ENCODE data around the gene LEPROT. TPM values are rescaled to one million over a fixed set of nuclear protein-coding genes. Genes with fewer than 3 reads are reported as not detected.
"Not testable (repeated sequence)": the region's sequence is repeated elsewhere in the genome, so short reads cannot be mapped to it uniquely, and the experiment has no call there.

LEPROT gene
- polyA plus RNA-seq, 1 donor (not counting 4 experiments of a cell fraction or from before 2014, with no cell fraction given): 82.5 TPM

GRCh38 chr1:65457868-65458267, 37.4 kb downstream of the LEPROT start:
- Histone ChIP-seq H3K4me3 (ENCODE audit: control insufficient read depth in 2 of 3, extremely low read depth in 1 of 3, insufficient read depth in 2 of 3, low read depth in 1 of 3, low read length in 3 of 3) (no peak overlapping the region), H3K27me3 (ENCODE audit: control insufficient read depth, extremely low read depth, insufficient read depth, low read length) (no peaks in the 10 kb centered on the region), H3K4me2 (ENCODE audit: control insufficient read depth, extremely low read depth, insufficient read depth, low read depth, low read length) (no peak overlapping the region), H2AFZ (ENCODE audit: control insufficient read depth, low read length) (no peak overlapping the region), H3K9me3 (ENCODE audit: control insufficient read depth, low read depth, low read length) (no peaks in the 10 kb centered on the region), H3K36me3 (ENCODE audit: control insufficient read depth in 2 of 2, extremely low read depth in 1 of 2, insufficient read depth in 2 of 2, low read length in 2 of 2) (no peaks in the 10 kb centered on the region), H3K9me1 (ENCODE audit: control insufficient read depth, extremely low read depth, insufficient read depth, low read length) (no peaks in the 10 kb centered on the region), H3K4me1 (ENCODE audit: control insufficient read depth, extremely low read depth, insufficient read depth, low read length) (peaks cover 4% of the 10 kb centered on the region), H4K20me1 (ENCODE audit: control insufficient read depth, extremely low read depth, insufficient read depth, low read length) (no peaks in the 10 kb centered on the region), H3K9ac (ENCODE audit: control insufficient read depth, extremely low read depth, insufficient read depth, low read length) (no peak overlapping the region), H3K79me2 (ENCODE audit: control insufficient read depth, insufficient read depth, low read length) (no peaks in the 10 kb centered on the region), H3K27ac (ENCODE audit: control insufficient read depth, insufficient read depth, low read length) (no peak overlapping the region)
- dilution Hi-C loops (cut with MboI; ENCODE audit: extremely low pct_ligation_motif_present, low sequenced_read_pairs): no loop called here
- DNase-seq (ENCODE audit: low read depth, low spot score): no peak
- no peak for FAIRE-seq
- TF ChIP-seq EZH2 (IDR thresholded peaks at IDR 0.05; ENCODE audit: low read length): no peak

- H4K20me1 ChIP-seq (ENCODE audit: control insufficient read depth, extremely low read depth, insufficient read depth, low read length): no peaks in the 10 kb centered on the region
- no peak for DNase-seq (ENCODE audit: low read depth, low spot score)
- H3K9me1 ChIP-seq (ENCODE audit: control insufficient read depth, extremely low read depth, insufficient read depth, low read length): no peaks in the 10 kb centered on the region
- no peak overlapping the region for H3K4me3 ChIP-seq (ENCODE audit: control insufficient read depth in 2 of 3, extremely low read depth in 1 of 3, insufficient read depth in 2 of 3, low read depth in 1 of 3, low read length in 3 of 3)
- no peak overlapping the region for H3K4me2 ChIP-seq (ENCODE audit: control insufficient read depth, extremely low read depth, insufficient read depth, low read depth, low read length)
- FAIRE-seq: no peak
- H3K9me3 ChIP-seq (ENCODE audit: control insufficient read depth, low read depth, low read length): no peaks in the 10 kb centered on the region
- H3K4me1 ChIP-seq (ENCODE audit: control insufficient read depth, extremely low read depth, insufficient read depth, low read length): peaks cover 4% of the 10 kb centered on the region
- no peaks in the 10 kb centered on the region for H3K27me3 ChIP-seq (ENCODE audit: control insufficient read depth, extremely low read depth, insufficient read depth, low read length)
- H3K27ac ChIP-seq (ENCODE audit: control insufficient read depth, insufficient read depth, low read length): no peak overlapping the region
- H3K36me3 ChIP-seq (ENCODE audit: control insufficient read depth in 2 of 2, extremely low read depth in 1 of 2, insufficient read depth in 2 of 2, low read length in 2 of 2): no peaks in the 10 kb centered on the region
- TF ChIP-seq EZH2 (IDR thresholded peaks at IDR 0.05; ENCODE audit: low read length): no peak
- dilution Hi-C loops (cut with MboI; ENCODE audit: extremely low pct_ligation_motif_present, low sequenced_read_pairs): no loop called here
- H2AFZ ChIP-seq (ENCODE audit: control insufficient read depth, low read length): no peak overlapping the region
- no peaks in the 10 kb centered on the region for H3K79me2 ChIP-seq (ENCODE audit: control insufficient read depth, insufficient read depth, low read length)
- no peak overlapping the region for H3K9ac ChIP-seq (ENCODE audit: control insufficient read depth, extremely low read depth, insufficient read depth, low read length)
Measured at GRCh38 chr1:65458730-65459396, 38.4 kb downstream of the LEPROT start.

DNA sequence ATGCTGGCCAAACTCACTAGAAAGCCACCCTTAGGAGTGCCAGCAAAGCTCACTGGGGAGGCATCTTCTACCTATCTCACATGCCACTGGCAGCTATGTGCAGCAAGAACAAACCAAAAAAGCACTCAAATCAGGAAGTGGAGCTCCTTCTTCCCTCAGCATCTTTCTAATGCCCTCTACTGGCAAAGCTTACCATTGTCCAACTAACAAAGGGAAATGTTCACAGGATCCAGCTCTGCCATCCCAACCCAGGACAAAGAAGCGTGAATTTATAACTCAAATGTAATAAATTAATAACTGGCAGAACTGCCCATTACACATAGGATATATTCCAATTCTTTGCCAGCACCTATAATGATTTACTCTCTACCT, 38.9 kb downstream of the LEPROT start:
- H3K4me1 ChIP-seq (ENCODE audit: control insufficient read depth, extremely low read depth, insufficient read depth, low read length): peaks cover 4% of the 10 kb centered on the region
- no peaks in the 10 kb centered on the region for H3K79me2 ChIP-seq (ENCODE audit: control insufficient read depth, insufficient read depth, low read length)
- no peaks in the 10 kb centered on the region for H3K27me3 ChIP-seq (ENCODE audit: control insufficient read depth, extremely low read depth, insufficient read depth, low read length)
- no peaks in the 10 kb centered on the region for H3K36me3 ChIP-seq (ENCODE audit: control insufficient read depth in 2 of 2, extremely low read depth in 1 of 2, insufficient read depth in 2 of 2, low read length in 2 of 2)
- H3K9me3 ChIP-seq (ENCODE audit: control insufficient read depth, low read depth, low read length): no peaks in the 10 kb centered on the region
- H3K4me2 ChIP-seq (ENCODE audit: control insufficient read depth, extremely low read depth, insufficient read depth, low read depth, low read length): no peak overlapping the region
- H3K4me3 ChIP-seq (ENCODE audit: control insufficient read depth in 2 of 3, extremely low read depth in 1 of 3, insufficient read depth in 2 of 3, low read depth in 1 of 3, low read length in 3 of 3): no peak overlapping the region
- no peak overlapping the region for H2AFZ ChIP-seq (ENCODE audit: control insufficient read depth, low read length)
- FAIRE-seq (peak; percentile 51), DNase-seq (ENCODE audit: low read depth, low spot score) (no peak)
- H3K9me1 ChIP-seq (ENCODE audit: control insufficient read depth, extremely low read depth, insufficient read depth, low read length): no peaks in the 10 kb centered on the region
- no peaks in the 10 kb centered on the region for H4K20me1 ChIP-seq (ENCODE audit: control insufficient read depth, extremely low read depth, insufficient read depth, low read length)
- H3K27ac ChIP-seq (ENCODE audit: control insufficient read depth, insufficient read depth, low read length): no peak overlapping the region
- dilution Hi-C loops (cut with MboI; ENCODE audit: extremely low pct_ligation_motif_present, low sequenced_read_pairs): no loop called here
- TF ChIP-seq EZH2 (IDR thresholded peaks at IDR 0.05; ENCODE audit: low read length) (no peak), CTCF (optimal IDR thresholded peaks at IDR 0.05 in 1 of 3, IDR thresholded peaks at IDR 0.05 in 1 of 3, conservative IDR thresholded peaks at IDR 0.05 in 1 of 3; ENCODE audit: extremely low read depth in 1 of 3, insufficient read depth in 2 of 3, low read length in 3 of 3) (peak; percentile 62 to 77 (median 63))
- no peak overlapping the region for H3K9ac ChIP-seq (ENCODE audit: control insufficient read depth, extremely low read depth, insufficient read depth, low read length)

DNA sequence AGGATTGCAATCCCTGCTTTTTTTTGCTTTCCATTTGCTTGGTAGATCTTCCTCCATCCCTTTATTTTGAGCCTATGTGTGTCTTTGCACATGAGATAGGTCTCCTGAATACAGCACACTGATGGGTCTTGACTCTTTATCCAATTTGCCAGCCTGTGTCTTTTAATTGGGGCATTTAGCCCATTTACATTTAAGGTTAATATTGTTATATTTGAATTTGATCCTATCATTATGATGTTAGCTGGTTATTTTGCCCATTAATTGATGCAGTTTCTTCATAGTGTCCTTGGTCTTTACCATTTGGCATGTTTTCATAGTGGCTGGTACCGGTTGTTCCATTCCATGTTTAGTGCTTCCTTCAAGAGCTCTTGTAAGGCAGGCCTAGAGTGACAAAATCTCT, 45.4 kb downstream of the LEPROT start:
- H3K4me3 ChIP-seq (ENCODE audit: control insufficient read depth in 2 of 3, extremely low read depth in 1 of 3, insufficient read depth in 2 of 3, low read depth in 1 of 3, low read length in 3 of 3); H3K27ac ChIP-seq (ENCODE audit: control insufficient read depth, insufficient read depth, low read length); DNase-seq (ENCODE audit: low read depth, low spot score); H3K36me3 ChIP-seq (ENCODE audit: control insufficient read depth in 2 of 2, extremely low read depth in 1 of 2, insufficient read depth in 2 of 2, low read length in 2 of 2); H2AFZ ChIP-seq (ENCODE audit: control insufficient read depth, low read length); FAIRE-seq; H3K79me2 ChIP-seq (ENCODE audit: control insufficient read depth, insufficient read depth, low read length); H3K4me2 ChIP-seq (ENCODE audit: control insufficient read depth, extremely low read depth, insufficient read depth, low read depth, low read length); H4K20me1 ChIP-seq (ENCODE audit: control insufficient read depth, extremely low read depth, insufficient read depth, low read length); H3K4me1 ChIP-seq (ENCODE audit: control insufficient read depth, extremely low read depth, insufficient read depth, low read length); H3K27me3 ChIP-seq (ENCODE audit: control insufficient read depth, extremely low read depth, insufficient read depth, low read length); dilution Hi-C loops (cut with MboI; ENCODE audit: extremely low pct_ligation_motif_present, low sequenced_read_pairs); H3K9me1 ChIP-seq (ENCODE audit: control insufficient read depth, extremely low read depth, insufficient read depth, low read length); H3K9me3 ChIP-seq (ENCODE audit: control insufficient read depth, low read depth, low read length); H3K9ac ChIP-seq (ENCODE audit: control insufficient read depth, extremely low read depth, insufficient read depth, low read length): not testable (repeated sequence)
